ENCODE measurements around the gene TRIP6.

Gene TRIP6

DNA sequence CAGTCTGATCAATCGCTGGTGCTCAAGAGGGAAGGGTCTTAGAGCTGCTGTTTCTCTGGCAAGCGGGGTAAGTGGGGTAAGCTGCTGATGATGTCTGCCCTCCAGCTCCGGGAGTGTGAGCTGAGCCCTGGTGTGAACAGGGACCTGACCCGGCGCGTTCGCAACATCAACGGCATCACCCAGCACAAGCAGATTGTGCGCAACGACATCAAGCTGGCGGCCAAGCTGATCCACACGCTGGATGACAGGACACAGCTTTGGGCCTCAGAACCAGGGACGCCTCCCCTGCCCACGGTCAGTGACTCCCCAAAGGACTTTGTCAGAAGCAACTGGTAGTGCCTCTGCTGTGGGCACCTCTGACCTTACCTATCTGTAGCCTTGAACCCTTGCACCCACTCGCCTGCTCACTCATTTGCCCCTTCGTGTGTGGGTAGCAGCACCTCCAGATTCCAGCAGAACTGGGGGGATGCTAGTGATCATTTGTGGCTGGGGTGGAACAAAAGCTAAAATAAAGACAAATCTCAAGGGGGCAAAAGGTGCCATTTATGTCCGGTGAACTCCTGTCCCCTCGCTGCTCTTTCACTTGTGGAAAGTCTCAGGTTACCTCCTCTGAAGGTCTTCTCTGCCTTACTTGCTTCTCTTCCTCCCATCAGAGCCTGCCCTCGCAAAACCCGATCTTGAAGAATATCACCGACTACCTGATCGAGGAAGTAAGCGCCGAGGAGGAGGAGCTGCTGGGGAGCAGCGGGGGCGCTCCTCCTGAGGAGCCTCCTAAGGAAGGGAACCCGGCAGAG is 19.2 kb downstream of the TRIP6 start:
- no peak overlapping the region for H3K4me3 ChIP-seq (ENCODE audit: control insufficient read depth, low read depth, low read length)
- TF ChIP-seq, protein P1, sequence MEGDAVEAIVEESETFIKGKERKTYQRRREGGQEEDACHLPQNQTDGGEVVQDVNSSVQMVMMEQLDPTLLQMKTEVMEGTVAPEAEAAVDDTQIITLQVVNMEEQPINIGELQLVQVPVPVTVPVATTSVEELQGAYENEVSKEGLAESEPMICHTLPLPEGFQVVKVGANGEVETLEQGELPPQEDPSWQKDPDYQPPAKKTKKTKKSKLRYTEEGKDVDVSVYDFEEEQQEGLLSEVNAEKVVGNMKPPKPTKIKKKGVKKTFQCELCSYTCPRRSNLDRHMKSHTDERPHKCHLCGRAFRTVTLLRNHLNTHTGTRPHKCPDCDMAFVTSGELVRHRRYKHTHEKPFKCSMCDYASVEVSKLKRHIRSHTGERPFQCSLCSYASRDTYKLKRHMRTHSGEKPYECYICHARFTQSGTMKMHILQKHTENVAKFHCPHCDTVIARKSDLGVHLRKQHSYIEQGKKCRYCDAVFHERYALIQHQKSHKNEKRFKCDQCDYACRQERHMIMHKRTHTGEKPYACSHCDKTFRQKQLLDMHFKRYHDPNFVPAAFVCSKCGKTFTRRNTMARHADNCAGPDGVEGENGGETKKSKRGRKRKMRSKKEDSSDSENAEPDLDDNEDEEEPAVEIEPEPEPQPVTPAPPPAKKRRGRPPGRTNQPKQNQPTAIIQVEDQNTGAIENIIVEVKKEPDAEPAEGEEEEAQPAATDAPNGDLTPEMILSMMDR (IDR thresholded peaks at IDR 0.05; ENCODE audit: control insufficient read depth, insufficient read depth, low read depth, low read length, missing control alignments), result no peak
- DNase-seq (ENCODE audit: low read depth), result no peak

DNA sequence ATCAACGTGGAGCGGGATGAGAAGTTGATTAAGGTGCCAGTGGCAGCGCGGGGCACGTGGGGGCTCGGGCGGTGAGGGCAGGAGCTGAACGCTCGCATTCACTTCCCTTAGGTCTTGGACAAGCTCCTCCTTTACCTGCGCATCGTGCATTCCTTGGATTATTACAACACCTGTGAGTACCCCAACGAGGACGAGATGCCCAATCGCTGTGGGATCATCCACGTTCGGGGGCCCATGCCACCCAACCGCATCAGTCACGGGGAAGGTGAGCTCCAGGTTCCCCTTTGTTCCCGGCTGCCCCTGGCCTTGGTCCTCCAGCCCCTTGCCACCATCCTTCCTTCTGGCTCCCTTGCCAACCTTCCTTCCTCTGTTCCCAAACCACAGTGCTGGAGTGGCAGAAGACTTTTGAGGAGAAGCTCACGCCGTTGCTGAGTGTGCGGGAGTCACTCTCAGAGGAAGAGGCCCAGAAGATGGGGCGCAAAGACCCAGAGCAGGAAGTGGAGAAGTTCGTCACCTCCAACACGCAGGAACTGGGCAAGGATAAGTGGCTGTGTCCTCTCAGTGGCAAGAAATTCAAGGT is 19.8 kb downstream of the TRIP6 start:
- TF ChIP-seq, protein P1 (IDR thresholded peaks at IDR 0.05; ENCODE audit: control insufficient read depth, insufficient read depth, low read depth, low read length, missing control alignments), result no peak
- DNase-seq (ENCODE audit: low read depth), result no peak
- H3K4me3 ChIP-seq (ENCODE audit: control insufficient read depth, low read depth, low read length), result no peak overlapping the region

DNA sequence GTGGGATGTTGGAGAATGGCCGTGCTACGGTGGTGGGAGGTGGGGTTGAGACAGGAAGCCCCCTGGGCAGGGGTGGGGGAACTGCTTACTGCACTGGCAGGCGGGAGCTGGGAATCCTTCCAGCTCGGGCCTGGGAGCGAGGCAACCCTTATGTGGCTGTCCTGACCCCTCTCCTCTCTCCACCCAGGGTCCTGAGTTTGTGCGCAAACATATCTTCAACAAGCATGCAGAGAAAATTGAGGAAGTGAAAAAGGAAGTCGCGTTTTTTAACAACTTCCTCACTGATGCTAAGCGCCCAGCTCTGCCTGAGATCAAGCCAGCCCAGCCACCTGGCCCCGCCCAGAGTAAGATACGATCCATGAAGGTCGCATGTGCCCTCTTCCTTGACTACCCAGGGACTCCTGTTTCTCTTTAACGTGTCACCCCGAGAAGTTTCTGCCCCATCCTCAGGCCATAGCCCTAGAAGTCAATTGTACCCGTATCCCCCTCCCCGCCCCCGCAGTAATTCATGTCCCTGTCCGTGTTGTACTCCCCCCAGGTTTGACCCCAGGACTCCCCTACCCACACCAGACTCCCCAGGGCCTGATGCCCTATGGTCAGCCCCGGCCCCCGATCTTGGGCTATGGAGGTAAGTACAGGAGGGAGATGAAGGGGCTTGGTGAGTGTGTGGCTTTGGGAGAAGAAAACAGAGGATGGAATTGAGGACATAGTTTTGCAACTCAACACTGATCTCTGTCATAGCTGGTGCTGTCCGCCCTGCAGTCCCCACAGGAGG is 20.5 kb downstream of the TRIP6 start:
- TF ChIP-seq, protein P1 (IDR thresholded peaks at IDR 0.05; ENCODE audit: control insufficient read depth, insufficient read depth, low read depth, low read length, missing control alignments), result no peak
- no peak for DNase-seq (ENCODE audit: low read depth)
- peak overlapping the region; percentile 52; the same call in 1 of the 2 replicates for H3K4me3 ChIP-seq (ENCODE audit: control insufficient read depth, low read depth, low read length)

DNA sequence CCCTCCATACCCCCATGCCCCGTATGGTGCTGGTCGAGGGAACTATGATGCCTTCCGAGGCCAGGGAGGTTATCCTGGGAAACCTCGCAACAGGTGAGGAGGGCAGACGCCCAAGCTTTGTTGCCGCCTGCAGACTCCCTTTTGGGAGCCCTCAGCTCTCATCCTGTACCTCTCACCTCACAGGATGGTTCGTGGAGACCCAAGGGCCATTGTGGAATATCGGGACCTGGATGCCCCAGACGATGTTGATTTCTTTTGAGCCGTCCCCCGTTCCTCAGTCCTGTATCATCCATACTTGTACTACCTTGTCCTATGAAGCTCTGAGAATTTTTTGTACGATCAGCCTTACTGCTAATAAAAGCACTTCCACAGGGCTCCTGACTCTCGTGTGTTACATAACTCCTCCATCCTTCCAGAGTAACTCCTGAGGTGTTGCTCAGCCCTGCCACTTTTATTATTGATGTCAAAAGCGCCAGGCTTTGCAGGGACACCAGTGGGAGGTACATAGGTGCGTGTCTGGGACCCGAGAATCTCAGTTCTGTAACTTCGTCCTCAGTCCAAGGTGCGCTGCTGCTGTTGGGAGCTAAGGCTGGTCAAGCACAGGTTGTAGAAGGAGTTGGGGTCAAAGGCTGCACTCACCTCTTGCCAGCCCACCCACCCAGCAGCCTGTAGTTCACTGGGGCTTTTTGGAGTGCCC is 21.3 kb downstream of the TRIP6 start:
- H3K4me3 ChIP-seq (ENCODE audit: control insufficient read depth, low read depth, low read length), result peak overlapping the region; percentile 52
- TF ChIP-seq, protein P1 (IDR thresholded peaks at IDR 0.05; ENCODE audit: control insufficient read depth, insufficient read depth, low read depth, low read length, missing control alignments), result no peak
- DNase-seq (ENCODE audit: low read depth), result no peak

DNA sequence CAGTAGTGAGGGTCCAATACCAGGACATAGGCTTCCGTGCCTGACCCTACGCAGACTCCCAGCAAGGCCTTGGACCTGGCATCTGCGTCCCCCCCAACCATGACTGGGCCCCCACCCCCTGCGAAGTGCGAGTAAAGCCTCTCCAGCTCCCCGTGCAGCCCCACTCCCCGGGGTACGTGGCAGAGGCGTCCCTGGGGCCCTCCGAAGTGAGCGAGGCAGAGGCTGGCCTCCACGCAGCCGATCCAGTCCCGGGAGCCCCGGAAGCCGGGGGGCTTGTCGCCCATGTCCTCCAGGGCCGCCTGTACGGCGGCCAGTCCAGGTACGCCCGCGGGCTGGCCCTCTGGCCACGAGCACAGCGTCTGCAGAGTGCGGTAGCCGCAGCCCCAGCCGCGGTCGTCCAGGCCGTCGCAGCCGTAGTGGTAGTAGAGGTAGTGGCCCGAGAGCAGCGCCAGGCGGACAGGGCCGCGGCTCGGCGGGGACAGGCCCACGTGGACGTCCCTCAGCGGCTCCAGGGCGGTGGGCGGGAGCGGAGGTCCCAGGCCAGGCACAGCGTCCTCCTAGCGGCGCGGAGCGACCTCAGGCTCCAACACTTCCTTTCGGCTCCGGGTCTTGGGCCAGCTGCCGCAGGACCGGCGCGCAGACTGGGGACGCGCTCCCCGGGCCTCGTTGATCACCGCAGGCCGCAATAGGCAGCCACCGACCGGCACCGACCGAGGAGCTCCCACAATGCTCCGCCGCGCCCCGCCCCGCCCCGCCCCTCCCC is 22.0 kb downstream of the TRIP6 start, which contains the start of gene UFSP1:
TSS of gene UFSP1 (minus strand) at position 728 of the 763 bp plus-strand sequence. CDS start at position 284, 444 bp downstream.
- peak within 1 kb of the TSS; percentile 52 for H3K4me3 ChIP-seq (ENCODE audit: control insufficient read depth, low read depth, low read length)
- TF ChIP-seq, protein P1 (IDR thresholded peaks at IDR 0.05; ENCODE audit: control insufficient read depth, insufficient read depth, low read depth, low read length, missing control alignments), result no peak
- DNase-seq (ENCODE audit: low read depth), result no peak

All from AG09309 (cell line).